H7 (cell line): ENCODE results near the gene SYT7. TPM values are rescaled to one million over a fixed set of nuclear protein-coding genes. Genes with fewer than 3 reads are reported as not detected.

ENCODE experiments used
- DNase-seq: peaks from one replicate; pipeline ENCODE4 v3.0.0; 2012
- H3K27me3 ChIP-seq: 2 replicates; pipeline ENCODE4 v1.6.0; 2011; ENCODE audit warnings: mild to moderate bottlenecking, low read length; ENCODE audit not compliant: control insufficient read depth, insufficient read depth
- H3K36me3 ChIP-seq: replicated peaks from 2 replicates; pipeline ENCODE4 v1.5.1; 2011; ENCODE audit warnings: low read length; ENCODE audit not compliant: control insufficient read depth, insufficient read depth
- H3K4me3 ChIP-seq: 2 replicates; pipeline ENCODE4 v1.5.1; 2011; ENCODE audit warnings: low read depth, mild to moderate bottlenecking, control low read depth, low read length, moderate library complexity; ENCODE audit not compliant: insufficient read depth
- total RNA-seq: library from RNA; depleted of rRNA; stranded (reverse); fragments of >200 nt; shearing (Covaris generic); gene quantifications from 2 replicates; pipeline ENCODE4 v1.2.3, GENCODE V29; 2014

The SYT7 gene
- total RNA-seq, 1 experiment from 2014 or later: 4.8 TPM

- Histone ChIP-seq H3K27me3 (peaks cover 43% of the 10 kb centered on the region), H3K4me3 (peak overlapping the region; percentile 45), H3K36me3 (no peaks in the 10 kb centered on the region)
- DNase-seq: peak; percentile 94
Measured at GRCh38 chr11:61509043-61510029, 71.5 kb downstream of the SYT7 start.

DNA sequence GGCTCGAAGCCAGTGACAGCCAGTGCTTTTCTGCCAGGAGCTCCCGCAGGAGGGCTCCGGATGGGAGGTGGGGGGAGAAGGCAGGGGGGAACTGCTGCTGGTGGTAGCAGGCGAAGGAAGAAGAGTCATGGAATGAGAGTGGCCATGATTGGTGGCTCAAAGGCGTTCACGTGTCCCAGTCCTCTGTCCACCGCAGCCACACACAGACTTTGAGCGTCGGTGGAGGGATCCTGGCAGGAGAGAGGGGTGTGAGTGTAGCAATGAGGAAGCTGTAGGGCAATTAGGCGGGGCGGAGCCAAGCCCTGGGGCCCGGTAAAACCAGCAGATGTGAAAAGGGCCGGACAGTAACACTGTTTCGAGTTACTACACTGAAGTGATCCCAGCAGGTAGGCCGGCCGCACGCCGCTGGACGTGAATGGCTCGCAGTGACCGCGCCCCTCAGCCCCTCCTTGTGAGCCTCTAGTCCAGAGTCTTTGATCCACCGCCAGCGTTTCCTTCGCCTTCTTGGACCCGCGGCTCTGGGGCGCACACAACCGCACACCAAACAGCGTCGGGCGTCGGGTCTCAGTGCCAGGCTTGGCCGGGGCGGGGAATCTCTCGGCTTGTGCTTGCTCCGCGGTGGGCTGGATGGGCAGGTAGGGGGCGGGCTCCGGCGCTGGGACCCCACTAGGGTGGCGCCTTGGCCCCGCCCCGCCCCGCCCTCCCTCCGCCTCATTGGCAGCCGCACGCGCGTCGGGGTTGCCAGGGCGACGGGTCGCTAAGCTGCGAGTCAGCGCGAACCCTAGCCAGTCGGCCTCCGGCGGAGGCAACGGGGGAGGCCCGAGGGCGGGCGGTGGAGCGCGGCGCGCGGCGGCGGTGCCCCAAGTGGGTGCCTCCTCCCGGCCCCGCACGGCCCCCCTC is 72.7 kb downstream of the SYT7 start, which contains the start of gene LRRC10B:
TSS of gene LRRC10B (plus strand) at position 788 of the 900 bp plus-strand sequence. CDS start 250 bp downstream, outside the sequence.
- peaks cover 43% of the 10 kb centered on the region for H3K27me3 ChIP-seq
- H3K36me3 ChIP-seq: no peaks in the 10 kb centered on the region
- DNase-seq: peak; percentile 99
- peak within 1 kb of the TSS; percentile 58 for H3K4me3 ChIP-seq

DNA sequence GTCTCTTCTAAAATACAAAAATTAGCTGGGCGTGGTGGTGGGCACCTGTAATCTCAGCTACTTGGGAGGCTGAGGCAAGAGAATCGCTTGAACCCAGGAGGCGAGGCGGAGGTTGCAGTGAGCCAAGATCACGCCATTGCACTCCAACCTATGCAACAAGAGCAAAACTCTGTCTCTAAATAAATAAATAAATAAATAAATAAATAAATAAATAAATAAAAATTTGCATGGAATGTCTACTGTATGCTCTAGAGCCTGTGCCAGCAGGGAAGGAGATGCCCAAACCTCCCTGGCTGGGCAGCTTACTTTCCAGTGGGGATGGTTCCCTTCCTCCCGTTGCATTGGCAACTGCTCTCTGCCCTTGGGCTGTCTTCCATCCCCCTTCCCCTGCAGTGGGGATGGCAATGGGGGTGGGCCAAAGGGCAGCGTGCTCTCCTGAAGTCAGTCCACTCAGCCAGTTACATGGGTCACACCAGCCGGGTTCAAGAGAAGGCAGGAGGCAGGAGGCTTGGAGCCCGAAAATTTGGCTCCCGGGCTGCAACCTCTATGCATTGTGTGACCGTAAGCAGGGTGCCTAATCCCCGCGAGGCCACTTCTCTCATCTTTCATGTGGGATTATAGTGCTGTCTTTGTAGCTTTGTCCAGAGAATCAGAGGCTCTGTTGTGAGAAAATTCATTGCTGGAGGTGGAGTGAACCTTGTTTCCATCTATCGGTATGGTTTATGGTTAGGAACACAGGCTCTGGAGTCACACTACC is 73.7 kb downstream of the SYT7 start:
- H3K4me3 ChIP-seq: no peak overlapping the region

GRCh38 chr11:61505640-61506155 is 75.2 kb downstream of the SYT7 start:
- no peaks in the 10 kb centered on the region for H3K36me3 ChIP-seq
- no peak overlapping the region for H3K4me3 ChIP-seq
- no peak for DNase-seq
- H3K27me3 ChIP-seq: peaks cover 42% of the 10 kb centered on the region

More for the DNA sequence above, 73.7 kb downstream of the SYT7 start:
- peaks cover 43% of the 10 kb centered on the region for H3K27me3 ChIP-seq
- peak; percentile 56 for DNase-seq
- H3K36me3 ChIP-seq: no peaks in the 10 kb centered on the region

- DNase-seq: no peak
- Histone ChIP-seq H3K27me3 (peaks cover 36% of the 10 kb centered on the region), H3K4me3 (no peak overlapping the region), H3K36me3 (no peaks in the 10 kb centered on the region)
Measured at GRCh38 chr11:61505106-61505505, 75.8 kb downstream of the SYT7 start.

DNA sequence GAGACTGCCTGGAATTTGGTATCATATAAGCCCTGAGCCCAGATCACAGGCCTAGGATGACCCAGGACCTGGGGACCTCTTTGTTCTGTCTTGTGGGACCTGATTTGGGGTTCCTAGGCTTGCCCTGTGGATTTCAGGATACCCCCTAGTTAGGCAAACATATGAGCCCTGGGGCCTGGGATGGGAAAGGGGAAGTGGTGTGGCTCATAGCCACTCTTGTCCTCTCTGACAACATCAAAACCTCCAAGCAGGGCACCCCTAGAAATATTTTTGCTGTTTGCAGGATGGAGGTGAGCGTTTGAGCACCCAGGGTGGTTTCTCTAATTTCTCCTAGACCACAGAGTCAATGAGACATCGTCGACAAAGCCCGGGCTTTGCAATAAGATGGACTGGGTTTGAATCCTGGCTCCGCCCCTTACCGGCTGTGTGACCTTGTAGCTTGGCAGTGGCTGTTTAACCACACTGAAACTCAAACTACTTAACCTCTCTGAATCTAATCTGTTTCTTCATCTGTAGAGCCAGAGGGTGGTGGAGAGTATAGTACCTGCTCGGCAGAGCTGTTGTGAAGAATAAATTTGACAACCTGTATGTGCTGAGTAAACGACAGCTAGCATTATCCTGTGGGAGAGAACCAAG is 77.6 kb downstream of the SYT7 start:
- no peaks in the 10 kb centered on the region for H3K36me3 ChIP-seq
- peaks cover 22% of the 10 kb centered on the region for H3K27me3 ChIP-seq
- no peak for DNase-seq
- H3K4me3 ChIP-seq: no peak overlapping the region

DNA sequence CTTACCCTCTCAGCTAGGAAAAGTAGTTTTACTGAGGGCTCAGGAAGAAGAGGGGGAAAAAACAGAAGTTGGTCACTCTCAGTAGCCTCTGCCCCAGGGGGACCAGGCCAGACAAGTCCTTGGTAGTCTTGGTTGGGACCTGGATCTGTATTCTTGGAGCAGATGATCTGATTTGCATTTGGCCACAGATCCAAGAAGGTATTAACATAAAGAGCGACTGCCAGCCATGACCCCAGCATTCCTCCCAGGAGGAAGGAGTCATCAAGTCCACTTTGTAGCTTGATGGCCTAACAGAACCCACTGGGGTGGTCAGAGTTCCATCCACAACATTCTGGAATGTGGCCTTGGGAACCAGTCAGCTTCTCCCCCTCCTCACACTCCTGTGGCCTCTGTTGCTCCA is 78.4 kb downstream of the SYT7 start:
- Histone ChIP-seq H3K4me3 (no peak overlapping the region), H3K36me3 (no peaks in the 10 kb centered on the region), H3K27me3 (peaks cover 15% of the 10 kb centered on the region)
- no peak for DNase-seq

GRCh38 chr11:61499816-61500491 is 80.9 kb downstream of the SYT7 start:
- peaks cover 1% of the 10 kb centered on the region; the same call in 1 of the 2 replicates for H3K27me3 ChIP-seq
- no peaks in the 10 kb centered on the region for H3K36me3 ChIP-seq
- DNase-seq: peak; percentile 78
- H3K4me3 ChIP-seq: no peak overlapping the region

DNA sequence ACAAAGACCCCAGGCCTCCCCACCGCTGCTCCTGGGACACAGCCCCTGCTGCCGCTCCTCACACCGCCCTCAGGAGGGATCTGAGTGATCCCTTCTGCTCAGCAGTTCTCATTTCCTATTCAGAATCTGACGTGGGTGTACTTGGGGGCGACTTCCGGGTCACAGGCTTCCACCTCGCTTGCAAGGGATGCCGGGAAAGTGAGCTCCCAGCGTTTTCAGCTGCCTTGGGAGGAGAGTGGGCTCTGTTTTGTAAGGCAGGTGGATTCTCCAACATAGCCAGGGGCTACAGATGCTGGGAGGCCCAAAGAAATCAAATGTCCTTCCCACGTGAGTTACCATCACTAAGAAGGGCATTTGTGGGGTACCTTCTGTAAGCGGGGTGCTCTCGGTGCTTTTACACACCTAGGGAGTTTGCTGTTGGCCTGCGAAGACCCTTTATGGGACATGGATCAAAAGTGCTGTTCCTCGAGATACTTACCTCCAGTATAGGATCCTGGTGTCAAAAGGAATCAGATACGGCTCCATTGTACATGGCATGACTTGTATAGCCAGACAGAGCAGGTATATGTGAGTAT is 82.0 kb downstream of the SYT7 start:
- Histone ChIP-seq H3K36me3 (no peaks in the 10 kb centered on the region), H3K27me3 (peaks cover 1% of the 10 kb centered on the region; the same call in 1 of the 2 replicates), H3K4me3 (no peak overlapping the region)
- DNase-seq: peak; percentile 62

- no peaks in the 10 kb centered on the region for H3K36me3 ChIP-seq
- peaks cover 1% of the 10 kb centered on the region; the same call in 1 of the 2 replicates for H3K27me3 ChIP-seq
- peak; percentile 37 for DNase-seq
- no peak overlapping the region for H3K4me3 ChIP-seq
Measured at GRCh38 chr11:61497876-61498275, 83.0 kb downstream of the SYT7 start.

DNA sequence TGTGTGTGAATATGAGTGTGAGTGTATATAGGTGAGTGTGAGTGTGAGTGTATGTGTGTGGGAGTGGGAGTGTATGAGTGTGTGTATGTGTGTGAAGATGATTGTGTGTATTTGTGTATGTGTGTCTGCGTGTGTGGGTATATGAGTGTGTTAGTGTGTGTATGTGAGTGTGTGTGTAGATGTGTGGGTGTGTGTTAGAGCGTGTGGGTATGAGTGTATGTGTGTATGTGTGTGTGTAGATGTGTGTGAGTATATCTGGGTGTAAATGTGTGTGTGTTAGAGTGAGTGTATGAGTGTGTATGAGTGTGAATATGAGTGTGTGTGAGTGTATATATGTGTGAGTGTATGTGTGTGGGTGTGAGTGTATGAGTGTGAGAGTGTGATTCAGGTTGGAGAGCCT is 83.4 kb downstream of the SYT7 start:
- no peak for DNase-seq
- peaks cover 1% of the 10 kb centered on the region; the same call in 1 of the 2 replicates for H3K27me3 ChIP-seq
- H3K36me3 ChIP-seq: no peaks in the 10 kb centered on the region
- no peak overlapping the region for H3K4me3 ChIP-seq

DNA sequence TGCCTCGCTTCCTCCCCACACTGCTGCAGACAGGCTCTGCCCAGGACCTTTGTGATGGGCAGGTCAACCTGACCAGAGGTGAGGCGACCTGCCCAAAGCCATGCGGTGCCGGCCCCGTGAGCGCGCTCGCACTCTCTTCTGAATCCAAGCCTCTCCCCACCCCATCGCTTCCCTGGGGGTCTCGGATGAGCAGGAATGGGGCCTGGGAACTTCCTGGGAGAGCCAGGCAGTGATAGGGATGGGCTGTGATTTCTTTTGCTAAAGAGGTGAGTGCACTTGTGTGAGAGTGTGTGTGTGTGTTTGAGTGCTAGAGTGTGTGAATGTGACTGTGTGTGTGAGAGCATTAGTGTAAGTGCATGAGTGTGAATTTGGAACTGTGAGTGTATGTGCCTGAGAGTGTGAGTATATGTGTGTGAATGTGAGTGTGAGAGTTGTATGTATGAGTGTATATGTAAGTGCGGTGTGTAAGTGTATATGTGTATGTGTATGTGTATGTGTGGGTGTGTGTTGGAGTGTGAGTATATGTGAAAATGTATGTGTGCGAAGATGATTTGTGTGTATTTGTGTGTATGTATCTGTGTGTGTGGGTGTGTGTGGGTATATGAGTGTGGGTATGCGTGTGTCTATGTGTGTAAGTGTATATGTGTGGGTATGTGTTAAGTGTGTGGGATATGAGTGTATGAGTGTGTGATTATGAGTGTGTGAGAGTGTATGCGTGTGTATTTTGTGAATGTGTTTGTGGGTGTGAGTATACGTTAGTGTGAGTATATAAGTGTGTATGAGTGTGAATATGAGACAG is 84.1 kb downstream of the SYT7 start:
- Histone ChIP-seq H3K27me3 (peaks cover 1% of the 10 kb centered on the region; the same call in 1 of the 2 replicates), H3K36me3 (no peaks in the 10 kb centered on the region), H3K4me3 (no peak overlapping the region)
- DNase-seq: no peak
